ENCODE results near the gene COL27A1. TPM values are rescaled to one million over a fixed set of nuclear protein-coding genes. Genes with fewer than 3 reads are reported as not detected.
"Not testable (repeated sequence)": the region's sequence is repeated elsewhere in the genome, so short reads cannot be mapped to it uniquely, and the experiment has no call there.

COL27A1 gene
- total RNA-seq, 1 experiment from 2014 or later: 8.2 TPM

- not testable (repeated sequence) for DNase-seq (ENCODE audit: low spot score)
Observed at GRCh38 chr9:114322160-114322818, 167.0 kb downstream of the COL27A1 start.

GRCh38 chr9:114322831-114323531, 167.6 kb downstream of the COL27A1 start, which contains the start of gene ORM1:
Gene ORM1, plus strand, starts transcription at chr9:114323098. Its CDS starts 36 bp downstream, at chr9:114323134.
- DNase-seq (ENCODE audit: low spot score): not testable (repeated sequence)

- DNase-seq (ENCODE audit: low spot score): not testable (repeated sequence)
Observed at GRCh38 chr9:114323849-114324248, 168.5 kb downstream of the COL27A1 start.

DNA sequence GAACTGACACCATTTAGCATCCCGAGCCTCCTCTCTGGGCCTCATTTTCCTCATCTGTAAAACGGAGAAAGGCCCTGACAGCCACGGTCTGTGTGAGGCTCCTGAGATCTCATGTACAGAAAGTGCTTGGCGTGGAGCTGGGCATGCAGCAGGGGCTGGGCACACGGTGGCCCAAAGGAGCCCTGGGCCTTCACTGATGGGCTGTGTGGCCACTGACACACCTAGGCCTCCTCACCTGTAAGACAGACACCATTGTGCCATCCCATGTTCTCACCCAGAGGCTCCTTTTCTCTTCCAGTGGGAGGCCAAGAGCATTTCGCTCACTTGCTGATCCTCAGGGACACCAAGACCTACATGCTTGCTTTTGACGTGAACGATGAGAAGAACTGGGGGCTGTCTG, 169.2 kb downstream of the COL27A1 start:
- DNase-seq (ENCODE audit: low spot score): no peak

- DNase-seq (ENCODE audit: low spot score): not testable (repeated sequence)
Observed at GRCh38 chr9:114324965-114325364, 169.6 kb downstream of the COL27A1 start.

DNA sequence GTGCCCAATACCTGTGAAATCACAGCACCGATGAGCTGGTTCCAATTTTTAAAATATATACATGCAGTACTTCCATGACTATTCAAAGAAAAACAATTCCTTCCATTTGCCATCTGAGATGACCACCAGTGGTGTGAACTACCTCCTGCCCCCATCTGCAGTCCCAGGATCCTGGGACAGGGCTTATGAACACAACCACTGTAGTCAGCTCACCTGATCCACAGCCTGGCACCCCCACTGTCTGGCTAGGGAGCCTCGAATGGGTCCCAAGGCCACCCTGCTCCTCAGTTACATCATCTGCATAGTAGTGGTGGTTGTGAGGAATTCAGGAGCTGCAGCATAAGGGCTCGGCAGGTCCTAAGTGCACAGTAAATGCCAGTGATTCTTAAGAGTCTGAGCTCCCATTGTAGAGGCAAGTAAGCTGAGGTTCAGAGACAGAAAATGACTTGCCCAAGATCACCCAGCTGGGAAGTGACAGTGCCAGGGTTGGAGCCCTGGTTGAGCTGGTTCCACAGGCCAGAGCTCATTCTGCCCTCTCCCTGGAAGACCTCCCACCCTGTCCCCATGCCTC, 170.4 kb downstream of the COL27A1 start:
- not testable (repeated sequence) for DNase-seq (ENCODE audit: low spot score)

GRCh38 chr9:114327749-114328148, 172.4 kb downstream of the COL27A1 start:
- DNase-seq (ENCODE audit: low spot score): no peak

GRCh38 chr9:114328357-114328820, 173.1 kb downstream of the COL27A1 start:
- DNase-seq (ENCODE audit: low spot score): not testable (repeated sequence)

DNA sequence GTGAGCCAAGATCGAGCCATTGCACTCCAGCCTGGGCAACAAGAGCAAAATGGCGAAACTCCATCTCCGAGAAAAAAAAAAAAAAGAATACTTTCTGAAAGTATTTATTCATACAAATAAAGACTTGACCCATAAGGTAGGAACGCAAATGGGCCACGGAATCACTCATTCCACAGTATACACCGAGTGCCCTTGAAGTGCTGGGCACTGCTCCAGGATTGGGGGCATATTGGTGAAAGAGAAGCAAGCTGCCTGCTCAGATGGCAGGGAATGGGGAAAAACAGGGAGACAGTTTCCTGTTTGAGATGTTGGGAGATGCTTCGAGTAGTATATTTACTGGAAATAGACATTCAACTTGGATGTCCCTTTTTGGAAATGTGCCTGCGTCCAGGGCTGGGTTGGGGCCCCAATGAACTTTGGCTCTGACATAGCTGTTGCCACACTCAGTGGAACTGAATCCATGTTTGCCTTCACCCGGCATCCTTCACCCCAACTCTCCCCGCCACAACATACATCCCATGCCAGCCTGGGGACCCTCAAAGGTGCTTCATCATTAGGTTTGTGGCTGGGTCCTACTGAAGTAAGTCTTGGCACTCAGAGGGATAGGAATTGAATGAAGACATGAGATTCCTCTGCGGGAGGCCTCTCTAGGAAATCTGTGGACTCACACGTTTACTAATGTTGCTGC, 173.7 kb downstream of the COL27A1 start:
- not testable (repeated sequence) for DNase-seq (ENCODE audit: low spot score)

DNA sequence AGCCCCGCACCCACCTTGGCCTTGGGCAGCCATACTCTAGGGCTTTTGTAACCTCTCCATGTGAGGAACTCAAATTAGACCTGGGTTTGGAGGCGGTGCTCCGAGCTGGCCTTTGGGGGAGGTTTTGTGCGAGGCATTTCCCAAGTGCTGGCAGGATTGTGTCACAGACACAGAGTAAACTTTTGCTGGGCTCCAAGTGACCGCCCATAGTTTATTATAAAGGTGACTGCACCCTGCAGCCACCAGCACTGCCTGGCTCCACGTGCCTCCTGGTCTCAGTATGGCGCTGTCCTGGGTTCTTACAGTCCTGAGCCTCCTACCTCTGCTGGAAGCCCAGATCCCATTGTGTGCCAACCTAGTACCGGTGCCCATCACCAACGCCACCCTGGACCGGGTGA, 174.3 kb downstream of the COL27A1 start, which contains the start of gene ORM2:
Gene ORM2 (plus strand): TSS at position 245 of the 398 bp plus-strand sequence. CDS start 36 bp downstream, at position 281.
- DNase-seq (ENCODE audit: low spot score): not testable (repeated sequence)

- DNase-seq (ENCODE audit: low spot score): no peak
Observed at GRCh38 chr9:114330636-114331035, 175.3 kb downstream of the COL27A1 start.

GRCh38 chr9:114331229-114332195, 176.2 kb downstream of the COL27A1 start:
- DNase-seq (ENCODE audit: low spot score): not testable (repeated sequence)

DNA sequence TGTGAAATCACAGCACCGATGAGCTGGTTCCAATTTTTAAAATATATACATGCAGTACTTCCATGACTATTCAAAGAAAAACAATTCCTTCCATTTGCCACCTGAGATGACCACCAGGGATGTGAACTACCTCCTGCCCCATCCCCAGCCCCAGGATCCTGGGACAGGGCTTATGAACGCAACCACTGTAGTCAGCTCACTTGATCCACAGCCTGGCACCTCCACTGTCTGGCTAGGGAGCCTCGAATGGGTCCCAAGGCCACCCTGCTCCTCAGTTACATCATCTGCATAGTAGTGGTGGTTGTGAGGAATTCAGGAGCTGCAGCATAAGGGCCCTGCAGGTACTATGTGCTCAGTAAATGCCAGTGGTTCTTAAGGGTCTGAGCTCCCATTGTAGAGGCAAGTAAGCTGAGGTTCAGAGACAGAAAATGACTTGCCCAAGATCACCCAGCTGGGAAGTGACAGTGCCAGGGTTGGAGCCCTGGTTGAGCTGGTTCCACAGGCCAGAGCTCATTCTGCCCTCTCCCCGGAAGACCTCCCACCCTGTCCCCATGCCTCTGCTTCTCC, 177.2 kb downstream of the COL27A1 start:
- DNase-seq (ENCODE audit: low spot score): not testable (repeated sequence)

DNA sequence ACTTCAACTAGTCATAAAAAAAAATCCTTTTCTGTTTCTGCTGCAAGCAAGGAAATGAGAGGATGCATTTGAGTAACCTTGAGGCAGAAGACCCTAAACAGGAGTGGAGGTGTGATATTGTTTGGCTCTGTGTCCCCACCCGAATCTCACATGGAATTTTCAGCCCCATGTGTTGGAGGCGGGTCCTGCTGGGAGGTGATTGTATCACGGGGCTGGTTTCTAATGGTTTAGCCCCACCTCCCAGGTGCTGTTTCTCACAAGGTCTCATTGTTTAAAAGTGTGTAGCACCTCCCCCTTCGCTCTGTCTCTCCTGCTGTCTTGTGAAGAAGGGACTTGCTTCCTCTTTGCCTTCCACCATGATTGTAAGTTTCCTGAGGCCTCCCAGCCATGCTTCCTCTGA, 178.4 kb downstream of the COL27A1 start:
- DNase-seq (ENCODE audit: low spot score): not testable (repeated sequence)

GRCh38 chr9:114334490-114334889, 179.2 kb downstream of the COL27A1 start:
- no peak for DNase-seq (ENCODE audit: low spot score)

DNA sequence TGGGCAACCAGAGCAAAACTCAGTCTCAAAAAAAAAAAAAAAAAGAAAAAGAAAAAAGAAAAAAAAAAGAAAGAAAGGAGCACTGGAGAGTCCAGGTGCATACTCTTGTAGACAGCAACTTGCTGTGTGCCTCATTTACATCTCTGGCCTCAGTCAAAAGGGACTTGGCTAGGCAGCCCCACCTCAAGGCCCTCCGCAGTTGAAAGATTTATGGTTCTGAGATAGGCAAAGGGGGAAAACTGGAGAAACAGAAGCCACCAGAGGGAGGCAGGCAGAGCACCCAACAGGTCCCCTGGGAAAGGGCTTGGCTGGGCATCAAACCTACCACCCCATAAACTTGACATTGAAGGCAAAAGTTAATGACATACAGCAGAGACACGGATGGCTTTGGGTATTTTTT, 180.4 kb downstream of the COL27A1 start:
- DNase-seq (ENCODE audit: low spot score): no peak

GRCh38 chr9:114336157-114336556, 180.8 kb downstream of the COL27A1 start:
- no peak for DNase-seq (ENCODE audit: low spot score)

DNA sequence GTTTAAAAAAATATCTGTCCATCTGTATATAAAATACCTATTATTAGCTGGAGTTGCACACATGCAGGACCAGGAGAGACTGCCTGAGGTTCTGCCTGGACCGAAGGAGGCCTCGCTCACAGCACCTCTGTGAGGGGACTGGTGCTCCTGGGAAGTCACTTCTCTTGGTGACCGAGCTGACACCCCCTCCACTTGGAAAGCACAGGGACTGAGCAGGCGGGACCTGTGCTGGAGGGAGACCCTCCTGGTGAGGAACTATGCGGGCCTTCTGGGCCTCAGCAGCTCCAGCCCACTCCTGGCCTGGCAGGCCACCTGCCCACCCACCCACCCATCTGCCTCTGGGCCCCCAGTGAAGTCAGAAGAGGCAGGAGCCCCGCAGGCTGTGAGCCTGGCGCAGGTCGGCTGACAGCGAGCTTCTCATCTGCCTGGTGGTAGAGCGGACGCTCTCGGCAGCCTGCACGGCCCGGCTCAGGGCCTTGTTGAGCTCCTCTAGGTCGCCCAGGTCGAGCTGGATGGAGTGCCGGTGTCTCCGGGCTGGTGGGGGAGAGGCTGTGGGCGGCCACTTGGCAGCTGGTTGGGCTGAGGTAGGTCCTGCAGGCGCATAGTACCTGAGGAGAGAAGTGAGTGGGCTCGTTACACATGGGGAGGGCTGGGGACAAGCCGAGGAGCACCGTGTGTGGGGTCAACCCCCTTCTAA, 181.5 kb downstream of the COL27A1 start:
- DNase-seq (ENCODE audit: low spot score): no peak

DNA sequence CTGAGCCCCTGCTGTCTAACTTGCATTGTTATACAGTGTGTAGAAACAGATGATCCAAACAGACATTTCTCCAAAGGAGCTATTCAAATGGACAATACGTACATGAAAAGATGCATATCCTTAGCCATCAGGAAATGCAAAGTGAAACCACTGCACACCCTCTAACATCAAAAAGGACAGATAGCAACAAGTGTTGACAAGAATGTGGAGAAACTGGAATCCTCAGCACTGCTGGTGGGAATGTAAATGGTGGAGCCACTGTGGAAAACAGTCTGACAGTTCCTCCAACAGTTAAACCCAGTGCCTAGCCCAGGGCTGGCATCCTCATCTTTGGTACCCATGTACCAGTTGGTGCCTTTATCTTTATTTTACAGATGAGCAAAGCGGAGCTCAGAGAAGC, 182.8 kb downstream of the COL27A1 start:
- no peak for DNase-seq (ENCODE audit: low spot score)
